ENCODE results near the gene UBE2D2. TPM values are rescaled to one million over a fixed set of nuclear protein-coding genes. Genes with fewer than 3 reads are reported as not detected.
A peak's percentile ranks its signal among the peaks of the same experiment; 100 is the strongest.

Gene UBE2D2
- polyA plus RNA-seq, 2 of the 4 experiments (the other 2 are of a cell fraction), result 74.8 to 115 TPM

GRCh38 chr5:139560752-139561654 lies at the start of gene UBE2D2 (continued):
- TF ChIP-seq, protein P1, sequence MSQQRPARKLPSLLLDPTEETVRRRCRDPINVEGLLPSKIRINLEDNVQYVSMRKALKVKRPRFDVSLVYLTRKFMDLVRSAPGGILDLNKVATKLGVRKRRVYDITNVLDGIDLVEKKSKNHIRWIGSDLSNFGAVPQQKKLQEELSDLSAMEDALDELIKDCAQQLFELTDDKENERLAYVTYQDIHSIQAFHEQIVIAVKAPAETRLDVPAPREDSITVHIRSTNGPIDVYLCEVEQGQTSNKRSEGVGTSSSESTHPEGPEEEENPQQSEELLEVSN (IDR thresholded peaks at IDR 0.05; ENCODE audit: borderline replicate concordance, low read depth), result peak; percentile 93
- no peak for TF ChIP-seq KDM1A (IDR thresholded peaks at IDR 0.05; ENCODE audit: low read depth)
- 0 out of 2 replicates have a peak, but pooled peaks have one; percentile 54 for TF ChIP-seq RARB (CRISPR knock-in tag; IDR thresholded peaks at IDR 0.05)
- TF ChIP-seq, protein P2, sequence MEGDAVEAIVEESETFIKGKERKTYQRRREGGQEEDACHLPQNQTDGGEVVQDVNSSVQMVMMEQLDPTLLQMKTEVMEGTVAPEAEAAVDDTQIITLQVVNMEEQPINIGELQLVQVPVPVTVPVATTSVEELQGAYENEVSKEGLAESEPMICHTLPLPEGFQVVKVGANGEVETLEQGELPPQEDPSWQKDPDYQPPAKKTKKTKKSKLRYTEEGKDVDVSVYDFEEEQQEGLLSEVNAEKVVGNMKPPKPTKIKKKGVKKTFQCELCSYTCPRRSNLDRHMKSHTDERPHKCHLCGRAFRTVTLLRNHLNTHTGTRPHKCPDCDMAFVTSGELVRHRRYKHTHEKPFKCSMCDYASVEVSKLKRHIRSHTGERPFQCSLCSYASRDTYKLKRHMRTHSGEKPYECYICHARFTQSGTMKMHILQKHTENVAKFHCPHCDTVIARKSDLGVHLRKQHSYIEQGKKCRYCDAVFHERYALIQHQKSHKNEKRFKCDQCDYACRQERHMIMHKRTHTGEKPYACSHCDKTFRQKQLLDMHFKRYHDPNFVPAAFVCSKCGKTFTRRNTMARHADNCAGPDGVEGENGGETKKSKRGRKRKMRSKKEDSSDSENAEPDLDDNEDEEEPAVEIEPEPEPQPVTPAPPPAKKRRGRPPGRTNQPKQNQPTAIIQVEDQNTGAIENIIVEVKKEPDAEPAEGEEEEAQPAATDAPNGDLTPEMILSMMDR (IDR thresholded peaks at IDR 0.05), result no peak
- peak; percentile 77; the same call in 1 of the 2 replicates for TF ChIP-seq NPAS2 (CRISPR knock-in tag; IDR thresholded peaks at IDR 0.05; ENCODE audit: borderline replicate concordance)
- TF ChIP-seq USF2 (IDR thresholded peaks at IDR 0.05), result 0 out of 2 replicates have a peak, but pooled peaks have one; percentile 7
- peak; percentile 92 for TF ChIP-seq ZNF302 (CRISPR knock-in tag; IDR thresholded peaks at IDR 0.05)
- TF ChIP-seq, protein P3, sequence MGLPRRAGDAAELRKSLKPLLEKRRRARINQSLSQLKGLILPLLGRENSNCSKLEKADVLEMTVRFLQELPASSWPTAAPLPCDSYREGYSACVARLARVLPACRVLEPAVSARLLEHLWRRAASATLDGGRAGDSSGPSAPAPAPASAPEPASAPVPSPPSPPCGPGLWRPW (IDR thresholded peaks at IDR 0.05), result no peak
- peak; percentile 91 for TF ChIP-seq CHD2 (IDR thresholded peaks at IDR 0.05; ENCODE audit: low read length, partially characterized antibody)
- TF ChIP-seq RCOR1 (IDR thresholded peaks at IDR 0.05; ENCODE audit: low read depth, low read length), result no peak
- TF ChIP-seq NR3C1 (IDR thresholded peaks at IDR 0.05), result no peak
- TF ChIP-seq CEBPB (IDR thresholded peaks at IDR 0.05), result no peak
- peak; percentile 85; the same call in 1 of the 2 replicates for TF ChIP-seq FOSB (CRISPR knock-in tag; IDR thresholded peaks at IDR 0.05)
- no peak for TF ChIP-seq MAFK (IDR thresholded peaks at IDR 0.05; ENCODE audit: partially characterized antibody)
- TF ChIP-seq MYC (IDR thresholded peaks at IDR 0.05; ENCODE audit: borderline replicate concordance, low read length), result peak; percentile 86
- peak; percentile 74; the same call in 1 of the 2 replicates for TF ChIP-seq FOXS1 (CRISPR knock-in tag; IDR thresholded peaks at IDR 0.05)
- TF ChIP-seq BCL3 (IDR thresholded peaks at IDR 0.05), result 0 out of 3 replicates have a peak, but pooled peaks have one; percentile 39
- no peak for TF ChIP-seq SMC3 (IDR thresholded peaks at IDR 0.05)
- no peak for TF ChIP-seq RFX5 (IDR thresholded peaks at IDR 0.05)

- no peak overlapping the region for H3K27ac ChIP-seq
- POLR2A ChIA-PET, result interaction anchor here (1.3 kb wide), 1 partner anchor 48 kb away, joined by 3 read pairs; the partner anchor contains the start of gene UBE2D2
Observed at GRCh38 chr5:139512786-139513390, 48.3 kb upstream of the UBE2D2 start.

More at GRCh38 chr5:139512786-139513390, 48.3 kb upstream of the UBE2D2 start:
- CTCF ChIA-PET, result interaction anchor here (0.6 to 16.3 kb wide), 21 partner anchors 11 to 691 kb away, joined by 3 to 392 read pairs (median 7); partner anchors contain the start of gene DNAJC18
- 0 out of 6 replicates have a peak, but pooled peaks of 1 of the 2 experiments have one; percentile 9 for ATAC-seq
- DNase-seq (ENCODE audit: low read depth in 1 of 2, low spot score in 1 of 2), result no peak
- TF ChIP-seq PHF8 (IDR thresholded peaks at IDR 0.05; ENCODE audit: borderline replicate concordance, low read depth) (no peak), USF2 (IDR thresholded peaks at IDR 0.05) (no peak), NPAS2 (CRISPR knock-in tag; IDR thresholded peaks at IDR 0.05; ENCODE audit: borderline replicate concordance) (no peak), HEYL (CRISPR knock-in tag; IDR thresholded peaks at IDR 0.05) (no peak), CHD4 (IDR thresholded peaks at IDR 0.05; ENCODE audit: borderline replicate concordance) (no peak), ZNF302 (CRISPR knock-in tag; IDR thresholded peaks at IDR 0.05) (no peak), REST (IDR thresholded peaks at IDR 0.05) (no peak), CEBPB (IDR thresholded peaks at IDR 0.05) (no peak), FOSB (CRISPR knock-in tag; IDR thresholded peaks at IDR 0.05) (no peak), EHF (CRISPR knock-in tag; IDR thresholded peaks at IDR 0.05) (no peak)
- no peak overlapping the region for H3K4me2 ChIP-seq
- no peak overlapping the region for H3K4me3 ChIP-seq
- H3K9me3 ChIP-seq, result no peaks in the 10 kb centered on the region
- 61% methylated on average over 6 of the region's 6 CpGs for WGBS (ENCODE audit: missing lambda C conversion rate)
- no peak for FAIRE-seq
- H3K4me1 ChIP-seq, result no peaks in the 10 kb centered on the region
